H1 (cell line): Measurements from ENCODE around the gene ASTN2.

Experiments
- POLR2A ChIP-seq, 2 experiments: IDR thresholded peaks; 1 replicate in 1 of 2; 2 replicates in 1 of 2; pipeline ENCODE4 v1.6.1; 2011; ENCODE audit warnings: low read depth in 2 of 2, low read length in 2 of 2, mild to moderate bottlenecking in 2 of 2; ENCODE audit errors: control extremely low read depth in 1 of 2
- RBBP5 ChIP-seq: IDR thresholded peaks from 2 replicates; pipeline ENCODE4 v1.7.1; 2012; ENCODE audit warnings: low read depth, mild to moderate bottlenecking, inconsistent platforms, low read length, moderate library complexity, borderline replicate concordance
- TF ChIP-seq, protein P1 (sequence below), 3 experiments: IDR thresholded peaks; 1 replicate in 2 of 3; 2 replicates in 1 of 3; pipeline versions ENCODE4 v1.5.1 to v1.6.1; 2011; ENCODE audit warnings: low read length in 3 of 3, mild to moderate bottlenecking in 3 of 3, inconsistent platforms in 2 of 3, low read depth in 1 of 3, moderate library complexity in 1 of 3; ENCODE audit not compliant: insufficient read depth in 1 of 3; ENCODE audit errors: control extremely low read depth in 1 of 3

DNA sequence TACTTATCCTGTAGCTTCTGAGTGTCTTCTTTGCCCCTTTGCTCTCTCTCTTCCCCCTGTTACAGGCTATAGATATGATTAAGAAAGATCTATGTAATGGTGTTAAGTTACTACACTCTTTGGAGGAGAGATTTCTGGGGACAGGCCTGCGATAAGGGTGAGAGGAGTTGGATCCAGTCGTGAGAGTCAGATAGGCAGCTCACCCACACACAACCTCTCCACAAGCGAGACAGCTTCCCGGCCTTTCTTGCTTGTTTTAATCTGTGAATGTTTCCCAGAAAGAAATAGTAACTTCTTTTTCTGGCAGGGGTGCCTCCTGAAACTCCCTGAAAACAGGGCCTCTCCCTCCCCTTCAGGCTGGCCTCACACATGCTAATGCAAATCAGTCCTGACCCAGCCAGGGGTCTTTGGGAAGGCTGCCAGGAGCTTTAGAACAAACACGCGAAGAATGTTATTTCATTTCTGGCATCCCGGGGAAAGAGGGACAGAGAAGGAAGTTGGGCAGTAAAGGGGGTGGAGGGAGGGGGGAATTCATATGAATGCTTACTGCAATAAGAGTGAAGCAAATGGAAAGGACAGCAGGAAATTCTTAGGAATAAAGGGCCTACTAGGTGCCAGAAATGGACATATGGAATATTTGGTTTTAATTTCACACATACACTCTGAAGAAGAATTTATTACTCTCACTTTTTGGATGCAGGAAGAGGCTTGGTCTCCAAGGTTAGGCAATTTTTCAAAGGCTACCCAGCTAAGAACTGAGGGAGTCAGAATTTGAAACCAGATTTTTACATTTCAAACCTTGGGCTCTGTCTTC, 943.6 kb downstream of the ASTN2 start:
- TF ChIP-seq, protein P1, sequence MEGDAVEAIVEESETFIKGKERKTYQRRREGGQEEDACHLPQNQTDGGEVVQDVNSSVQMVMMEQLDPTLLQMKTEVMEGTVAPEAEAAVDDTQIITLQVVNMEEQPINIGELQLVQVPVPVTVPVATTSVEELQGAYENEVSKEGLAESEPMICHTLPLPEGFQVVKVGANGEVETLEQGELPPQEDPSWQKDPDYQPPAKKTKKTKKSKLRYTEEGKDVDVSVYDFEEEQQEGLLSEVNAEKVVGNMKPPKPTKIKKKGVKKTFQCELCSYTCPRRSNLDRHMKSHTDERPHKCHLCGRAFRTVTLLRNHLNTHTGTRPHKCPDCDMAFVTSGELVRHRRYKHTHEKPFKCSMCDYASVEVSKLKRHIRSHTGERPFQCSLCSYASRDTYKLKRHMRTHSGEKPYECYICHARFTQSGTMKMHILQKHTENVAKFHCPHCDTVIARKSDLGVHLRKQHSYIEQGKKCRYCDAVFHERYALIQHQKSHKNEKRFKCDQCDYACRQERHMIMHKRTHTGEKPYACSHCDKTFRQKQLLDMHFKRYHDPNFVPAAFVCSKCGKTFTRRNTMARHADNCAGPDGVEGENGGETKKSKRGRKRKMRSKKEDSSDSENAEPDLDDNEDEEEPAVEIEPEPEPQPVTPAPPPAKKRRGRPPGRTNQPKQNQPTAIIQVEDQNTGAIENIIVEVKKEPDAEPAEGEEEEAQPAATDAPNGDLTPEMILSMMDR (IDR thresholded peaks at IDR 0.05; ENCODE audit: control extremely low read depth in 1 of 3, insufficient read depth in 1 of 3, low read depth in 1 of 3, low read length in 3 of 3), result no peak
- TF ChIP-seq RBBP5 (no peak; the same call in 1 of the 2 replicates), POLR2A (IDR thresholded peaks at IDR 0.05; ENCODE audit: control extremely low read depth in 1 of 2, low read depth in 2 of 2, low read length in 2 of 2) (peak in 1 of 2 experiments; percentile 58; a peak in 2 of 3 replicates)
